ENCODE data around the gene BRAP.

GRCh38 chr12:111636209-111636945 lies 49.4 kb downstream of the BRAP start:
- TF ChIP-seq CTCF (IDR thresholded peaks at IDR 0.05) (no peak), ZNF121 (CRISPR knock-in tag; IDR thresholded peaks at IDR 0.05) (no peak), IRF1 (CRISPR knock-in tag; IDR thresholded peaks at IDR 0.05) (no peak), SP1 (CRISPR knock-in tag; conservative IDR thresholded peaks at IDR 0.05) (no peak), NR2C2 (CRISPR knock-in tag; IDR thresholded peaks at IDR 0.05) (no peak)

Measured in WTC11 (cell line).